Activated CD4-positive, alpha-beta T cell treated with anti-CD3 and anti-CD28 coated beads for 24 hours (primary cell): ENCODE results near the gene CCDC102B.
"Not testable (repeated sequence)": the region's sequence is repeated elsewhere in the genome, so short reads cannot be mapped to it uniquely, and the experiment has no call there.

ENCODE experiments used
- DNase-seq, 2 donors: peaks; one replicate each; pipeline ENCODE4 v3.0.0-alpha.2; 2020; ENCODE audit warnings: low read depth in 2 of 2

CCDC102B gene

DNA sequence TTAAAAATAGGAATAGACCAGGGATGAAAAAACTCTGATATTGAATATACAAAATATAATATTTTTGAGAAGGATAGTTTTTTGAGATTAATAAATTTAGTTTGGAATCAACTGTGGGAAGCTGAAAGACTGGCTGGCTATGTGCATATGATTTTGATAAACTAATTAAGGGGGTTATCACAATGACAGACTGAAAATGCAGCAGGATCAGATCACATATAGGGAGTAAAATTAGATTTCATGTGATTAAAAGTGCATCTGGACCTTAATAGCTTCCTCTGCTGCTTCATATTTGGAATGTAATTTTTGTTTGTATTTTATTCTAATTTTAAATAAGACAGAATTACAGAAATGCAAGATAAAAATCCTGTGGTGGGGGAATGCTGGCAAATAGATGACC is 111.7 kb downstream of the CCDC102B start:
- DNase-seq, result no peak

DNA sequence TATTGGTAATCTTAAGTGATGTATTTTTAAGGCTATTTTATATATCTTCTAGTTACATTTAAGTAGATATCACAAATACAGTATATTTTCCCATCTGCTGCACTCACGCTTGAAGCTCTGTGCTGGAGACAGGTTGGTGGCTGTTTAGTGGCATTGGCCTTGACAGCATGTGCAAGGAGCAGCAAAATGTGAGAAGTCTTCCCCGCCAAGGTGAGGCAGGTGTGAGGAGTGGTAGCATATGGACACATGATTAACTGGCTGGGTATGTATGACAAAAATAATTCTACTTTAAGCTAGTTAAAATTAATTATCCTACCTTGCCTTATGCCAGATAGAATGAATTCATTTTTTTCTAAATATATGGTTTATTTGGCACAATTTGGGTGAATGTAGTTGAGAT is 117.2 kb downstream of the CCDC102B start:
- no peak for DNase-seq

GRCh38 chr18:68916734-68917133 is 118.9 kb downstream of the CCDC102B start:
- DNase-seq, result no peak

DNA sequence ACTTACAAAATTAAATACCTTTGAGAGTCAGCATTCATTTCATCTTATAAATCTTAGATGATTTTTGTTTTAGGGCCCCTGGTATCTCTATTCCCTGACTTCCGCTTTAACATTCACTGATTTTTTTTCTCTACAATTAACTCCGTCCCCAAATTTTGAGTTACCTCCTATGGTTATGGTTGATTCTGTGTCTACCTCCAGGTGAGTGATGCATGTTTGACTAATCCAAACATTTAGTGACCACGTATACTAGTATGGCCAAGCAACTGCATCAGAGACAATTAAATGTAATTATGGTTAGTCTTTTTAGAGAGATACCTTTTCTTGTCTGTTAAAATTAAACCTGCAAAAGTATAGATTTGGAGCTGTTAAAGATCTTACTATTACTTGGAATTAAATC is 120.3 kb downstream of the CCDC102B start:
- no peak for DNase-seq

DNA sequence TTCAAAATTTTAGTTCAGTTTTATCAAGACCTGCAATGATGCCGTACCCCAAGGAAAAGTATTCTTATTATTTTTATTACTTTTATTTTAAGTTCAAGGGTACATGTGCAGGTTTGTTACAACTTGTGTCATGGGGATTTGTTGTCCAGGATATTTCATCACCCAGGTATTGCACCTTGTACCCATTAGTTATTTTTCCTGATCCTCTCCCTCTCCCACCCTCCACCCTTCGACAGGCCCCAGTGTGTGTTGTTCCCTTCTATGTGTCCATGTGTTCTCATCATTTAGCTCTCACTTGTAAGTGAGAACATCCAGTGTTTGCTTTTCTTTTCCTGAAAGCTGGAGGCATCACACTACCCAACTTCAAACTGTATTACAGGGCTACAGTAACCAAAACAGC is 122.0 kb downstream of the CCDC102B start:
- DNase-seq, result no peak

GRCh38 chr18:68922392-68922791 is 124.5 kb downstream of the CCDC102B start:
- DNase-seq, result no peak

DNA sequence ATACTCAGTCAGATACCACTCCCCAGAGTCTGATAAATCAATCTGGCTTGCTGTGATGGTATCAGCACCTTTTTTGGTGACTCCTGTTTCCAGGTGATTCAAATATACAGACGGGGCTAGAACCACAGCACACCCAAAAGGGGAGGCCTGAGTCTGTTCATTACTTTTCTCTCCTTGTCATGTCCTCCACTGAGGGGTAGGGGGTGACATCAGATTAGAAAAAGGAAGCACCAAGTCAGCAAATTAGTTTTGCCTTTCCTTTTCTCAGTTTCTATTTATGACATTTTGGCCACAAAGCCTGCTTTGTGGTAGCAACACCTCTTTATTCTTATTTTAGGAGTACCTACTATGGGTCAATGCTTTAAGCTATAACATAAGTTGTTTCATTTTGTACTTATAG is 127.4 kb downstream of the CCDC102B start:
- no peak for DNase-seq

DNA sequence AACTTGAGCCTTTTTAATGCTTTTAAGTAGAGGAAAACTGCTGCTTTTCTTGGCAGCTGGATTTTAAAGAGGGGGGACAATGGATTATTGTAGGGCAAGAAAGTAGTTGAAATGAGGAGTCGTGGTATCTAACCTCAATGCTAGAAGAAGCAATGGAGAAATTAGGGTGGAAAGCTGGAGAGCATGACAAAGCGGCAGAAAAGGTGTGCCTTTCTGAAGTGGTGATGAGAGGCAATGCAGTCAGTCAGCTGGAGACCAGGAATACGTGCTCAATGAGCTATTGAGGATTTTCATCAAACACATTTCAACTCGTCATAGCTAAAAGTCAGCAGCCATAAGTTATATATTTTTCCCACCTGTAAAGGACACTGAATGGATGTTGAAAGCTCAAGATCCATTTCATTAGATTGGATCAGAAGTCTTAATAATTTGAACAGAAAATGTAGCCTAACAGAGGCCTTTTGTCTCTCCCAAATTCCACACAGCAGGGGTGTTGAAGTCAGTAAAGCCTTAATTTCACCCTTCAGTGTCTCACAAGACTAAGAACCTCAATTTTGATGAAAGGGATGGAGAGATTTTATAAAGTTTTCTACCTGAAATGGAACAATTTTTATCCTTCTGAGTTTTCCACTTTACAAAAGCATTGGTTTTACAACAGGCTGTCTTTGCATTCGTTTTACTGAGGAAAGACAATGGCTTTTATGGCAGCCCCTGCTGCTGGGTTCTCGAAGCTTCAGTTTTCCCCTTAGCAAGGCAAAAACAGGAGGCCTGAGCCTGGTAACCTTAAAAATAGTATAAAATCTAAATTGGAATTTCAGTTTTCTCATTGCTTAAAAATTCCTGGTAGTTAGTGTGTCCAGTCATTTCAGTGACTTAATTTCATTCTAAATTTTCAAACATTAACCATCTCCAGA is 131.1 kb downstream of the CCDC102B start:
- no peak for DNase-seq

DNA sequence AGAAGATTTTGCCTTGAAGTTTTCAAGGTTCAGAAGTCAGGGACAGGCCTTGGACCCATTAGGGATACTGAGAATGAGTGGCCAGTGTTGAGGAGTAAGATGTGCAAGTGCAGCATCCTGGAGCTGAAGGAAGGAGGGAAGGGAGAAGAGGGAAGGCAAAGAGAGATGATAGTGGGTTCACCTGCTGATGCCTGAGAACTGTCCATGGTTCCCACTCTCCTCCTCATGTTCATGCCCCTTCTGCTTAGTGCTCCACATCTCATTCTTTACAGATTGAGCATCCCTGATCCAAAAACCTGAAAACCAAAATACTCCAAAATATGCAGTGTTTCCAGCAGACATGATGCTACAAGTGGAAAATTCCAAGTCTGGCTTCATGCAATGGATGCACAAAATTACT is 137.8 kb downstream of the CCDC102B start:
- no peak for DNase-seq

- DNase-seq, result no peak
Measured at GRCh38 chr18:68937029-68937599, 139.2 kb downstream of the CCDC102B start.

GRCh38 chr18:68940039-68940438 is 142.2 kb downstream of the CCDC102B start:
- no peak for DNase-seq

GRCh38 chr18:68940754-68941153 is 142.9 kb downstream of the CCDC102B start:
- DNase-seq, result no peak

- no peak for DNase-seq
Measured at GRCh38 chr18:68942230-68942629, 144.3 kb downstream of the CCDC102B start.

DNA sequence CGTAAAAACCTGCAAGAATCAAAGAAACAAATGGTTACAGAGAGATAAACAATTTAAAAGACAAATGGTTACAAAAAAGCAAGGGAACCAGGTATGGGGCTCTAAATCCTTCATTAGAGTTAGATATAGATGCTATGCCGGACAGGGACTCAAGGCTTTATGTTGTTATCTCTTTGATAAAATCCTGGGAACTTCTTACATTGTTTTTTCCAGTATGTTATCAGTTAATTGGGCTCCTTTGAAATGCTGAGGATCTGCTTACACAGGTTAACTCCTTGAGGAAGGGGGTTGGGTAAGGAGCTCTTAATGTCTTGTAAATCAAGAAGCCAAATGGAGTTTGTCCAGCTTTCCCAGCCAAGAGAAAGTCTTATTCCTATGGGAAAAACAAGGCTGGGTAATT is 146.0 kb downstream of the CCDC102B start:
- DNase-seq, result not testable (repeated sequence)

- DNase-seq, result no peak
Measured at GRCh38 chr18:68944330-68944729, 146.4 kb downstream of the CCDC102B start.

DNA sequence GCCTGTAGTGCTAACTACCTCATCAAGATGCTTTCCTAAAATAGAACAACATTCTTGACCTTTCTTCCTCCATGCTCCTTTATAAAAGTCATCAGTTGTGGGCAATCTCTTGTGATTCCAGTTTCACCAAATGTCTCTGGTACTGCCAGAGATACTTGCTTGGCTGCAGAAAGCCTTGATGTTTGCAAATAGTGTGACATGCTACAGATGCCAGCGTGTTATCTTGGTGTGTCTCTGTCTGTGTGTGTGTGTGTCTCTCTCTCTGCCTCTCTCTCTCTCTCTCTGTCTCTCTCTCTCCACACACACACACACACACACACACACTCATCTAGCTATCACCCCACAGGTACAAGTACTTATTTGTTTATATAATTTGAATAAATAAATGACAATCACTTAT is 146.9 kb downstream of the CCDC102B start:
- DNase-seq, result no peak

DNA sequence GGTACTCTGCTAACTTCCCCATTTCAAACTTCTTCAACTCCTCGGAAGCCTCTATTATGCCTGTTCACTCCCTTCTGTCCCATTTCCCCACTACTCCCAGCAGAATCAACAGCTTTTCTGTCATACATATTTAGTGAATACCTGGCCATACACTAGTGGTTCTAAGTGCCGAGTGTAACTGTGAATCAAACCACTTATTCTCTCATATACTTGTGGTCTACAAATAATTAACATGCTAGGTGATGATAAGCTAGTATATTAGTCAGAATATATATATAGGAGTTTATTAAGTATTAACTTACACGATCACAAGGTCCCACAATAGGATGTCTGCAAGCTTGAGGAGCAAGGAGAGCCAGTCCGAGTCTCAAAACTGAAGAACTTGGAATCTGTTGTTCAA is 150.7 kb downstream of the CCDC102B start:
- DNase-seq, result no peak

DNA sequence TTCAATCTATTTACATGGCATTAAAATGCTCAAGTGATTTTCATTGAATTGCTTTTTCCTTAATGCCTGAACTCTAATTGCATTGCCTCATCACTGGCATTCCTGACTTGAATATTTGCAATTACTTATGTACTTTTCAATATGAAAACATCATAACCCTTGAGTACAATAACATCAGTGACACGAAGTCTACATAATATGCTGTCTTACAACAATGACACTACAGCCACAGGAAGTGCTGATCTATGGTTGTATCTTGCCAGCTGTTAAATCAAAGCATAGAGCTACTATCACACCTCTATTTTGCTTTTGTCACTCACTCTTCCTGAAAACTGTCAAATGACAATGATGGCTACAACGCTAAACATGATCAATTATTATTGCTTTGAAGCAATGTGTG is 156.9 kb downstream of the CCDC102B start:
- DNase-seq, result no peak

GRCh38 chr18:68956650-68957049 is 158.8 kb downstream of the CCDC102B start:
- DNase-seq, result no peak

DNA sequence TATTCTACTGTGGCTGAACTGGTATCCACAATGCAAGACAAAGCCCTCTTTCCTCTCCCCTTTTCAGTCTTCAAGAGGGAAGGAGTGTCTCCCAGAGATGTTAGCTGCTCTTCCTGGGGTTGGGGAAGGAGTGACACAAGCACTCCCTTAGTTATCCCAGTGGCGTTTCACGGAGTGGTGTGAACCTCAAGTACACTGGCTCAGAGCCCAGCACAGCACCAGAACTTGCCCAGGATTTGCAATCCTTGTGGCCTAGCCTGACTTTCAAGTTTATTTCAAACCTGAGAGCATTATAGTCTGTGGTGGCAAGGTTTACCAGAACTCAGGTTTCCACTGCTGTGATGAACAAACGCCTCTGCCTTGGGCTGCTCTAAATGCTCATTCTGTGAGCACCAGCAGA is 162.5 kb downstream of the CCDC102B start:
- DNase-seq, result no peak

DNA sequence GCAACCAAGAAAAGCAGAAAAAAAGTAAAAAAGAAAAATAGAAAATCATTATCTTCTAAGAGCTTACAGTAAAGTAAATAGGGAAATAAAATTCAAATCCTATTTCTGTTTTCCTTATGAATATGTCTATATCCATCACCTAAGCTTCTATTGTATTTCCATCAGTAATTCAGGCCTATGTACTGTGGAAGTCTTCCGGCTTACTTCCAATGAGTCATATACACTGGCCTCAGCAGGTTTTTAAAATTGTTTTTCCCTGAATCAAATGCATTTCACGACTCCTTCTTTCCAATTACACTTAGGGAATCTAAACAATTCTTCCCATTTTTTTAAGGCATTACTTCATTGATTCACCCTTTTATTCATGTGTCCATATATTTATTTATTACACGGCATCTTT is 164.7 kb downstream of the CCDC102B start:
- DNase-seq, result no peak

- no peak for DNase-seq
Measured at GRCh38 chr18:68965817-68966216, 167.9 kb downstream of the CCDC102B start.

DNA sequence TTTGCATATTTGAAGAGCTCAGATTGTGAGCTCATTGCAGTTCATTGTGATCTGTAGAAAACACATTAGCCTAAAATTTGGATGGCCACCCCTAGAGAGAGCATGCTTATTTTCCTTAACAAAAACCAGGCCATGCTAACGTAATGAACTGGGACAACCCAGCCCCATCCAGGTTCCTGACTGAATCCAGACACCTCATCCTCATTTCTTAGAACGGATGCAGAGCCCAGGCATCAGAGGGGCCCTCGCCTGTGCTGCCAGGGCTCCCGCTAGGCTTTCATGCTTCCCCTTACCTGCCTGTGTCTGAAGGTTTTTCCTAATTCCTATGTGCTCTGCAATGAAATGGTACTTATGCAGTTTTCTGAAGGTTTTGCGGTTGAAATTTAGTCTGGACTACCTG is 171.1 kb downstream of the CCDC102B start:
- no peak for DNase-seq
